ENCODE results near the gene OR2M7. TPM values are rescaled to one million over a fixed set of nuclear protein-coding genes. Genes with fewer than 3 reads are reported as not detected.

The OR2M7 gene
- polyA plus RNA-seq, 1 donor from 2014 or later = not detected

DNA sequence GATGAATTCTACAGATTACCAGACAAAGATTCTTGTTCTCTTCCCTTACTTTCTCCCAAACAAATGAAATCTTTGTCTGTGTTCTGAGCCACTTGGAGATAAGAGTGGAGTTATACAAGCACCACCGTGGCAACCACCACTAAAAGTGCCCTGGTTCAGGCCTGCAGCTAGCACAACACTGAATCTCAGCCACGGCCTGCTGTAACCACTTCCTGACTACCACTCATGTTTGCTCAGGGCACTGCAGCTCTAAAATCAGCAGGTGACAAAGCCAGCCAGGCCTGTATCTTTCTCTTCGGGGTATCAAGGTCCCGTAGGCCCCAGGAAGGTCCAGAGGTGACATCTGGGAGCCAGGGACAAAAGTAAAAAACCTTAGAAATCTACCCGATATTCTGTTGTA, 48.0 kb upstream of the OR2M7 start:
- Histone ChIP-seq H3K27me3 (ENCODE audit: insufficient read depth, low read depth, low read length) (no peaks in the 10 kb centered on the region), H4K20me1 (ENCODE audit: insufficient read depth) (no peaks in the 10 kb centered on the region), H3K9me3 (ENCODE audit: low read length) (no peaks in the 10 kb centered on the region), H3K79me2 (replicated peaks; ENCODE audit: insufficient read depth, low read length) (no peaks in the 10 kb centered on the region), H3K4me2 (ENCODE audit: low read length) (no peak overlapping the region), H3F3A (ENCODE audit: insufficient read depth, low read length, poor library complexity, severe bottlenecking) (no peaks in the 10 kb centered on the region), H3K9me2 (ENCODE audit: insufficient read depth, low read length) (no peaks in the 10 kb centered on the region), H2AFZ (ENCODE audit: low read depth, low read length) (no peak overlapping the region), H3K9ac (ENCODE audit: low read length) (no peak overlapping the region), H3K27ac (ENCODE audit: low read length) (no peak overlapping the region), H3K36me3 (ENCODE audit: insufficient read depth, low read length) (no peaks in the 10 kb centered on the region), H3K4me3 (ENCODE audit: low read length) (no peak overlapping the region)
- no peak for TF ChIP-seq EZH2 (IDR thresholded peaks at IDR 0.05; ENCODE audit: borderline replicate concordance, insufficient read depth, low read length, poor library complexity, severe bottlenecking)

DNA sequence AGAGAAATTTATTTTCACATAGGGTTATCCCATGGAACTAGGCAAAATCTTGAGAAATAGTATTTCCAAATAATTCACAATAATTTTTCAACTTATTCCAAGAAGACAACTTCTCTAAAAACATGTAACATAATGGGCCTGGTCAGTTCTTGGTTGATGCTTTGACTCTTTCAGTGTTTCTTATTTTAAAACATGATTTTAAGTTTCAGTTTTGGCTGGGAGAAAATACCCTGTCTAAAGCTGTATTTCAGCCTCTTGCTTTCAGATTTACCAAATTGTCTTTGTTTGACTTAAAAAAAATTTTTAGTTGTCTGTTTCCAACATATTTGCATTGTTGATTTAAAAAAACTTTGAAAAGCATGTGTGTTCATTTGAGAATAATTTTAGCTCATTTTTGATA, 42.2 kb upstream of the OR2M7 start:
- H3K4me3 ChIP-seq (ENCODE audit: low read length) = no peak overlapping the region
- H3K27me3 ChIP-seq (ENCODE audit: insufficient read depth, low read depth, low read length) = no peaks in the 10 kb centered on the region
- H3K79me2 ChIP-seq (replicated peaks; ENCODE audit: insufficient read depth, low read length) = no peaks in the 10 kb centered on the region
- H3K9me2 ChIP-seq (ENCODE audit: insufficient read depth, low read length) = no peaks in the 10 kb centered on the region
- H4K20me1 ChIP-seq (ENCODE audit: insufficient read depth) = no peaks in the 10 kb centered on the region
- H3K36me3 ChIP-seq (ENCODE audit: insufficient read depth, low read length) = no peaks in the 10 kb centered on the region
- peaks cover 9% of the 10 kb centered on the region for H3K9me3 ChIP-seq (ENCODE audit: low read length)
- H2AFZ ChIP-seq (ENCODE audit: low read depth, low read length) = no peak overlapping the region
- H3K9ac ChIP-seq (ENCODE audit: low read length) = no peak overlapping the region
- no peak overlapping the region for H3K4me2 ChIP-seq (ENCODE audit: low read length)
- H3K27ac ChIP-seq (ENCODE audit: low read length) = no peak overlapping the region
- TF ChIP-seq RAD21 (conservative IDR thresholded peaks at IDR 0.05) = no peak
- TF ChIP-seq CTCF (IDR thresholded peaks at IDR 0.05; ENCODE audit: poor library complexity, severe bottlenecking) = no peak
- no peak for TF ChIP-seq EZH2 (IDR thresholded peaks at IDR 0.05; ENCODE audit: borderline replicate concordance, insufficient read depth, low read length, poor library complexity, severe bottlenecking)
- TF ChIP-seq MXI1 (conservative IDR thresholded peaks at IDR 0.05; ENCODE audit: poor library complexity, severe bottlenecking) = no peak
- TF ChIP-seq EP300 (conservative IDR thresholded peaks at IDR 0.05; ENCODE audit: poor library complexity, severe bottlenecking) = no peak
- TF ChIP-seq, protein P1, sequence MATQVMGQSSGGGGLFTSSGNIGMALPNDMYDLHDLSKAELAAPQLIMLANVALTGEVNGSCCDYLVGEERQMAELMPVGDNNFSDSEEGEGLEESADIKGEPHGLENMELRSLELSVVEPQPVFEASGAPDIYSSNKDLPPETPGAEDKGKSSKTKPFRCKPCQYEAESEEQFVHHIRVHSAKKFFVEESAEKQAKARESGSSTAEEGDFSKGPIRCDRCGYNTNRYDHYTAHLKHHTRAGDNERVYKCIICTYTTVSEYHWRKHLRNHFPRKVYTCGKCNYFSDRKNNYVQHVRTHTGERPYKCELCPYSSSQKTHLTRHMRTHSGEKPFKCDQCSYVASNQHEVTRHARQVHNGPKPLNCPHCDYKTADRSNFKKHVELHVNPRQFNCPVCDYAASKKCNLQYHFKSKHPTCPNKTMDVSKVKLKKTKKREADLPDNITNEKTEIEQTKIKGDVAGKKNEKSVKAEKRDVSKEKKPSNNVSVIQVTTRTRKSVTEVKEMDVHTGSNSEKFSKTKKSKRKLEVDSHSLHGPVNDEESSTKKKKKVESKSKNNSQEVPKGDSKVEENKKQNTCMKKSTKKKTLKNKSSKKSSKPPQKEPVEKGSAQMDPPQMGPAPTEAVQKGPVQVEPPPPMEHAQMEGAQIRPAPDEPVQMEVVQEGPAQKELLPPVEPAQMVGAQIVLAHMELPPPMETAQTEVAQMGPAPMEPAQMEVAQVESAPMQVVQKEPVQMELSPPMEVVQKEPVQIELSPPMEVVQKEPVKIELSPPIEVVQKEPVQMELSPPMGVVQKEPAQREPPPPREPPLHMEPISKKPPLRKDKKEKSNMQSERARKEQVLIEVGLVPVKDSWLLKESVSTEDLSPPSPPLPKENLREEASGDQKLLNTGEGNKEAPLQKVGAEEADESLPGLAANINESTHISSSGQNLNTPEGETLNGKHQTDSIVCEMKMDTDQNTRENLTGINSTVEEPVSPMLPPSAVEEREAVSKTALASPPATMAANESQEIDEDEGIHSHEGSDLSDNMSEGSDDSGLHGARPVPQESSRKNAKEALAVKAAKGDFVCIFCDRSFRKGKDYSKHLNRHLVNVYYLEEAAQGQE (IDR thresholded peaks at IDR 0.05; ENCODE audit: borderline replicate concordance) = no peak
- no peak for TF ChIP-seq POLR2AphosphoS5 (IDR thresholded peaks at IDR 0.05)
- no peak for TF ChIP-seq TAF1 (IDR thresholded peaks at IDR 0.05; ENCODE audit: low read depth)
- TF ChIP-seq SMC3 (conservative IDR thresholded peaks at IDR 0.05; ENCODE audit: poor library complexity) = no peak
- no peaks in the 10 kb centered on the region for H3F3A ChIP-seq (ENCODE audit: insufficient read depth, low read length, poor library complexity, severe bottlenecking)
